HFF-Myc (cell line): ENCODE measurements around the gene TLE2.
"Not testable (repeated sequence)": the region's sequence is repeated elsewhere in the genome, so short reads cannot be mapped to it uniquely, and the experiment has no call there.

Experiments used
- DNase-seq: peaks from one replicate; pipeline ENCODE4 v3.0.0-alpha.2; 2011; ENCODE audit warnings: low read depth; ENCODE audit errors: extremely low read depth
- H3K4me3 ChIP-seq: replicated peaks from 2 replicates; pipeline ENCODE4 v1.5.1; 2011; ENCODE audit warnings: low read depth, mild to moderate bottlenecking, control low read depth, low read length
- TF ChIP-seq, protein P1 (sequence below): IDR thresholded peaks from 2 replicates; pipeline ENCODE4 v1.5.1; 2012; ENCODE audit warnings: mild to moderate bottlenecking, low read depth, low read length, control low read depth; ENCODE audit errors: missing control alignments

Gene TLE2

DNA sequence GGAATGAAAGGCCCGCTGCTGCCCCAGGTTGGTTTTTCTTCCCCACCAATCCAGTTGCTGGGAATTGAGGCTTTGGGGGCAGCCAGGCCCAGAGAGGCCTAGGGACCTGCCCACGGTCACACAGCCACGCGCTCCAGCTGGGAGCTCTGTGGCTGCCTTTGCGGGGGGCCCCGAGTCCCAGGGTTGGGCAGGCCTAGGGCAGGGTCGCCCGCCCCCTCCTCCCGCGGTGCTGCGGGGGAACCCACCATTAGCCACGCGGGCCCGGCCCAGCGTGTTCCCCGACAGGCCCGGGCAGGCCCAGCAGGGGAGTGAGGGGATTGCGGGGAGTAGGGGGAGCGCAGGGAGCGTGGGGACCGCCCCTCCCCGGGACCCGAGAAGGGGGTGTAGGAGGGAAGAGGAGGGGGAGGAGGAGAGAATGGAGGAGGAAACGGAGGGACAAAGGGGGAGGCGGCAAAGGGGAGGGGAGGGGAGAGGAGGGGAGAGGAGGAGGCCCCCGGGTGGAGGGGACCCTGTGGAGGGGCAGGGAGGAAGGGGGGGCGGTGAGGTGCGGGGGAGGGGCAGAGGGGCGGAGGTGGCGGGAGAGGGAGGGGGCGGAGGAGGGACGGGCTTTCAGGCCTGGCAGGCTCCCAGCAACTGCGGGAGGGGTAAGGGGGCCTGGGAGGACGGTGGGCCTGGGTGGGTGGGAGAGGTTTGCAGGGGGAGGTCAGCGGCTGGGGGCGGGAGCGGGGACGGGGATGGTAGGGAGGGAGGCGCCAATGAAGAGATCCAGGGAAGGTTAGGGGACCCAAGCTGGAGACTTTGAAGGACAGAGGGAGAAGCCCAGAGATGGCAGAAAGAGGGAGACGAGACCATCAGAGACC, 12.9 kb upstream of the TLE2 start:
- TF ChIP-seq, protein P1, sequence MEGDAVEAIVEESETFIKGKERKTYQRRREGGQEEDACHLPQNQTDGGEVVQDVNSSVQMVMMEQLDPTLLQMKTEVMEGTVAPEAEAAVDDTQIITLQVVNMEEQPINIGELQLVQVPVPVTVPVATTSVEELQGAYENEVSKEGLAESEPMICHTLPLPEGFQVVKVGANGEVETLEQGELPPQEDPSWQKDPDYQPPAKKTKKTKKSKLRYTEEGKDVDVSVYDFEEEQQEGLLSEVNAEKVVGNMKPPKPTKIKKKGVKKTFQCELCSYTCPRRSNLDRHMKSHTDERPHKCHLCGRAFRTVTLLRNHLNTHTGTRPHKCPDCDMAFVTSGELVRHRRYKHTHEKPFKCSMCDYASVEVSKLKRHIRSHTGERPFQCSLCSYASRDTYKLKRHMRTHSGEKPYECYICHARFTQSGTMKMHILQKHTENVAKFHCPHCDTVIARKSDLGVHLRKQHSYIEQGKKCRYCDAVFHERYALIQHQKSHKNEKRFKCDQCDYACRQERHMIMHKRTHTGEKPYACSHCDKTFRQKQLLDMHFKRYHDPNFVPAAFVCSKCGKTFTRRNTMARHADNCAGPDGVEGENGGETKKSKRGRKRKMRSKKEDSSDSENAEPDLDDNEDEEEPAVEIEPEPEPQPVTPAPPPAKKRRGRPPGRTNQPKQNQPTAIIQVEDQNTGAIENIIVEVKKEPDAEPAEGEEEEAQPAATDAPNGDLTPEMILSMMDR: no peak
- no peak overlapping the region for H3K4me3 ChIP-seq
- no peak for DNase-seq

DNA sequence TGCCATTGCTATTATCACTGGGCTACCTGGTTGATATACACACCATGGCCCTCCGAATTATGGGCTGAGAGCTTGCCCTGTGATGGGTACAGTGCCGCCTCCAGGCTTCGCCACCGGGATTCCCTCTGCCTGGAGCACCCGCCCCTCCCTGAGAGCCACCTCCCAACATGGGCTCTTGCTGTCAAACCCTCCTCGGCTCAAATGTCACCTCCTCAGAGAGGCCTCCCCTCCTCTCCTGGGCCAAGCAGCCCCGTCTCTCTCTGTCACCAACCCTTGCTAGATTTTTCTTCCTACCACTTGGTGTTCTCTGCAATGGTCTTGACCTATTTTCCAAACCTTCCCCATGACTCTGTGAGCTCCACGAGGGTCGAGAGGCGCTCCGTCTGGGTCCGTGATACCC, 12.2 kb upstream of the TLE2 start:
- no peak for DNase-seq
- H3K4me3 ChIP-seq: no peak overlapping the region
- TF ChIP-seq, protein P1: no peak

DNA sequence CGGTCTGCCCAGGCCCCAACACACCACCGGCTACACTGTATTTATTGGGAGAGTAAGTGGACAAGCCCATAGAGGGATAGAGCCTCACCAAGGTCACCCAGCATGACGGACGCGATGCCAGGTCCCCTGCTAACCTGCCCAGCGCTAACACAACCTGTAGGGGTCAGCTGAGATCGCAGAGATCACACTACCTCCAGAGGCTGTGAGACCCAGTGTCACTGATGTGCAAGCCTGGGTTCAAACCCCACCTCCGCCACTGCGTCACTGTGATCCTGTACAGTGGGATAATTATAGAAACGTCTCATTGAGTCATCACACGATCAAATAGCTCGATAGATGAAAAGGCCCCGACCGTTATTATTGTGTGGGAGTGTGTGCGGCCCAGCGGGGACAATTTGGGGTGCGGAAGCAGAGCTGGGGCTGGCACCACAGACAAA, 10.6 kb upstream of the TLE2 start:
- no peak for DNase-seq
- no peak overlapping the region for H3K4me3 ChIP-seq
- TF ChIP-seq, protein P1: no peak

DNA sequence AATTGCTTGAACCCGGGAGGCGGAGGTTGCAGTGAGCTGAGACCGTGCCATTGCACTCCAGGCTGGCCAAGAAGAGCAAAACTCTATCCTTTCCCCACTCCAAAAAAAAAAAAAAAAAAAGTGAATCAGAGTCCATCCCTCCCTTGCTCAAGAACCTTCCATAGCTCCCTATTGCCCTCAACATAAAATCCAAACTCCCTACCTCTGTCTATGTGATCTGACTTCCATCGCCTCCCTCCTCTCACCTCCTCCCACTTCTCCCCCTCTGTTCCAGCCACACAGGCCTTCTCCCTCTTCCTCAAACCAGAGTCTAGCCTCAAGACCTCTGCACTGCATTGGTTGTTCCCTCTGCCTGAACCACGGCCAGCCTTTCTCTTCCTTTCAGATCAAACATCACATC, 10.0 kb upstream of the TLE2 start:
- TF ChIP-seq, protein P1: no peak

DNA sequence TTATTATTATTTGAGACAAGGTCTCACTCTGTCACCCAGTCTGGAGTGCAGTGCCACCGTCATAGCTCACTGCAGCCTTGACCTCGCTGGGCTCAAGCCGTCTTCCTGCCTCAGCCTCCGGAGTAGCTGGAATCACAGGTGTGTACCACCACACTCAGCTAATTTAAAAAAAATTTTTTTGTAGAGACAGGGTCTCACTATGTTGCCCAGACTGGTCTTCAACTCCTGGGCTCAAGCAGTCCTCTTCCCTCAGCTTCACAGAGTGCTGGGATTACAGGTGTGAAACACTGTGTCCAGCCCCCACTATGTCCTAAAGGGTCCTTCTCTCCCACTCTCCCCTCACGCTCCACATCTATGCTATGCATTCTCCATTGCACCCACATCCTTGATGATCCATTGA, 9.1 kb upstream of the TLE2 start:
- TF ChIP-seq, protein P1: no peak
- DNase-seq: no peak
- no peak overlapping the region for H3K4me3 ChIP-seq

More for the DNA sequence above, 10.0 kb upstream of the TLE2 start:
- no peak overlapping the region for H3K4me3 ChIP-seq
- DNase-seq: no peak

DNA sequence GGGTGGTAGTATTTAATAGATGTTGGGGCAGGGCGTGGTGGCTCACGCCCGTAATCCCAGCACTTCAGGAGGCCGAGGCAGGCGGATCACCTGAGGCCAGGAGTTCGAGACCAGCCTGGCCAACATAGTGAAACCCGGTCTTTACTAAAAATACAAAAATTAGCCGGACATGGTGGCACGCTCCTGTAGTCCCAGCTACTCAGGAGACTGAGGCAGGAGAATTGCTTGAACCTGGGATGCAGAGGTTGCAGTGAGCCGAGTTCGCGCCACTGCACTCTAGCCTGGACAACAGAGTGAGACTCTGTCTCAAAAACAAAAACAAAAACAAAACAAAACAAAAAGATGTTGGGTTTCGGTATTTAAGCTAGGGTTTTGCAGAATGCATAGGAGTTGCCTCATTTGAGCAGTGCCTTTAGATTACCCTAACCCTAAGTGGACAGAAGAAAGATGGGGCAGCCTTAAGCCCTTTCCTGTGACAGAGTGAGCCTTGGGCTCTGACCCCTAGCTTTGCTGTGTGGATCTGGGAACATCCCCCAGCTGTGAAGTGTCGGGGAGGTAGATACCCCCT, 8.0 kb upstream of the TLE2 start:
- H3K4me3 ChIP-seq, DNase-seq: not testable (repeated sequence)

DNA sequence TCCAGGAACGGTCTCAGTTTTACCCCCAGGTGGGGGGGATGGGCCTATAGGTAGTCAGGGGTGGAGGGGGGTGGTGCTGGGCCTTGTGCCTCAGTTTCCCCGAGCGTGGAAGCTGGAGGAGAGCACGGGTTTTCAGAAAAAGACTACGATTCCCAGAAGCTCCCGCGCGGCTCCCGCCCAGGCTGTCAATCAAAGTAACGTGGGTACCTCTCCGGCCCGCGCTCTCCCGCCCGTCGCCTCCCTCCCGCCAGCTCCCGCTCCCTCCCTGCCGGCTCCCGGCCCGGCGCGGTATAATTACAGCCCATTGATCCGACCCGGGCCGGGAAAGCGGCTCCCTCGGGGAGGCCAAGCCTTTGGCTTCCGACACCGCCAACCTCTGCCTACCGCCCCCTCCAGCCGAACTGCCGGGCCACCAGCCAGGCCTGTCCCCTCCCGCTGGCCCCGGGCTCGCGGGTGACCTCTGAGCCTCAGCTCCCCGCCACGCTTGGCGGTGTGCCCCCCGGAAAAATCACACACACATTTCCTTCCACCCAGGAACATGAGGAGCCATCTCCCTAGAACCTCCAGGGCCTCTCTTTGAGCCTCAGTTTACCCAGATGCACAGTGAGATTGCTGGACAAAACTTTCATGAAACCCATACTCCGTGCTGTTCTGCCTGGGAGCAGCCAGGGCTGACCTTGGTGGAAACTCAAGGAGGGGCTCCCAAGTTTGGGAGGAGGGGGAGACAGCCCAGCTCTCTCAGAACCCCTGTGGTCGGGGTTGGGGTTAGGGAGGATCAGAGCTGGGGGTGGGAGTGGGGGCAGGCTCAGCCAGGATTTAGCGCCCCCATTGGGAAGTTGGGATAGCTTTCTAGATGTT, 7.3 kb upstream of the TLE2 start:
- H3K4me3 ChIP-seq: peak overlapping the region; percentile 50

More for the DNA sequence above, 7.3 kb upstream of the TLE2 start:
- TF ChIP-seq, protein P1: peak; percentile 2
- DNase-seq: peak; percentile 70
